Stimulated activated naive CD4-positive, alpha-beta T cell treated with Interleukin-2 at 50 U/mL for 16 hours (primary cell): ENCODE data around the gene CCDC201.

ENCODE experiments used
- DNase-seq: peaks from one replicate; lab custom pipeline; 2025; lab: John Stamatoyannopoulos, UW

Gene CCDC201

GRCh38 chr7:45893374-45893995 lies 20.6 kb upstream of the CCDC201 start:
- no peak for DNase-seq

GRCh38 chr7:45892407-45893035 lies 19.6 kb upstream of the CCDC201 start:
- no peak for DNase-seq

- DNase-seq = no peak
These were observed 18.9 kb upstream of the CCDC201 start for GRCh38 chr7:45891462-45892402.

GRCh38 chr7:45890902-45891461 lies 18.1 kb upstream of the CCDC201 start:
- DNase-seq = no peak

- DNase-seq = no peak
These were observed 17.4 kb upstream of the CCDC201 start for GRCh38 chr7:45890125-45890901.

- DNase-seq = no peak
These were observed 16.6 kb upstream of the CCDC201 start for GRCh38 chr7:45889367-45890067.

- no peak for DNase-seq
These were observed 16.1 kb upstream of the CCDC201 start for GRCh38 chr7:45888993-45889366.

GRCh38 chr7:45888185-45888992 lies 15.5 kb upstream of the CCDC201 start, which contains the start of gene IGFBP1:
TSS of gene IGFBP1 (plus strand) at chr7:45888488. CDS start at chr7:45888653, 165 bp downstream.
- DNase-seq = no peak

- DNase-seq = no peak
These were observed 14.2 kb upstream of the CCDC201 start for GRCh38 chr7:45886931-45887667.

- no peak for DNase-seq
These were observed 12.5 kb upstream of the CCDC201 start for GRCh38 chr7:45885264-45885882.

- no peak for DNase-seq
These were observed 11.3 kb upstream of the CCDC201 start for GRCh38 chr7:45884136-45884535.

- DNase-seq = no peak
These were observed 9.6 kb upstream of the CCDC201 start for GRCh38 chr7:45882465-45882810.

GRCh38 chr7:45881759-45882464 lies 9.0 kb upstream of the CCDC201 start:
- no peak for DNase-seq

- no peak for DNase-seq
These were observed 8.4 kb upstream of the CCDC201 start for GRCh38 chr7:45881280-45881758.

- DNase-seq = no peak
These were observed 7.6 kb upstream of the CCDC201 start for GRCh38 chr7:45880433-45880860.

- DNase-seq = no peak
These were observed 5.7 kb upstream of the CCDC201 start for GRCh38 chr7:45878457-45879144.

- DNase-seq = no peak
These were observed 3.6 kb upstream of the CCDC201 start for GRCh38 chr7:45876519-45876918.
